ENCODE measurements around the gene SMPD3. TPM values are rescaled to one million over a fixed set of nuclear protein-coding genes. Genes with fewer than 3 reads are reported as not detected.

SMPD3 gene
- total and polyA plus RNA-seq, 2 experiments from 2014 or later = 0.57 to 0.83 TPM

- H3K9me3 Mint-ChIP-seq = peaks cover 4% of the 10 kb centered on the region; the same call in 2 of the 3 replicates
- DNase-seq (ENCODE audit: low spot score) (peak; percentile 28), ATAC-seq (peak; percentile 81)
- Histone ChIP-seq H3K79me2 (replicated peaks; ENCODE audit: insufficient read depth) (no peaks in the 10 kb centered on the region), H3F3A (replicated peaks; ENCODE audit: low read depth) (no peaks in the 10 kb centered on the region), H2AFZ (peak overlapping the region; percentile 95; the same call in 1 of the 2 replicates), H3K4me3 (no peak overlapping the region), H3K27ac (ENCODE audit: low read depth) (no peak overlapping the region), H3K4me1 (ENCODE audit: insufficient read depth) (peaks cover 11% of the 10 kb centered on the region), H3K9me2 (ENCODE audit: insufficient read depth) (no peaks in the 10 kb centered on the region), H4K20me1 (replicated peaks; ENCODE audit: insufficient read depth) (no peaks in the 10 kb centered on the region), H3K27me3 (ENCODE audit: insufficient read depth) (no peaks in the 10 kb centered on the region), H3K36me3 (ENCODE audit: insufficient read depth) (no peaks in the 10 kb centered on the region; the same call in 1 of the 2 replicates), H3K4me2 (no peak overlapping the region)
- TF ChIP-seq ZNF462 (CRISPR knock-in tag; IDR thresholded peaks at IDR 0.05) (no peak), EZH2phosphoT487 (IDR thresholded peaks at IDR 0.05; ENCODE audit: unreplicated experiment) (no peak), REST (IDR thresholded peaks at IDR 0.05; ENCODE audit: unreplicated experiment) (no peak), ZNF331 (CRISPR knock-in tag; IDR thresholded peaks at IDR 0.05; ENCODE audit: low read depth) (no peak), ETS1 (IDR thresholded peaks at IDR 0.05) (no peak), NANOG (IDR thresholded peaks at IDR 0.05; ENCODE audit: borderline replicate concordance) (no peak), EZH2 (IDR thresholded peaks at IDR 0.05; ENCODE audit: low read depth, unreplicated experiment) (no peak), CTCF (conservative IDR thresholded peaks at IDR 0.05; ENCODE audit: low read depth in 2 of 2) (no peak), ZNF114 (CRISPR knock-in tag; IDR thresholded peaks at IDR 0.05) (no peak), CREB1 (CRISPR knock-in tag; IDR thresholded peaks at IDR 0.05; ENCODE audit: low read depth) (no peak)
- H3K27me3 Mint-ChIP-seq (ENCODE audit: insufficient read depth, low read depth, poor library complexity) = peaks cover 3% of the 10 kb centered on the region
- peaks cover 4% of the 10 kb centered on the region; the same call in 1 of the 3 replicates for H3K36me3 Mint-ChIP-seq (ENCODE audit: low read depth)
- no peak overlapping the region for H3K27ac Mint-ChIP-seq
- H3K4me1 Mint-ChIP-seq = peaks cover 27% of the 10 kb centered on the region
- no peak overlapping the region for H3K4me3 Mint-ChIP-seq
Measured at GRCh38 chr16:68490829-68491575, 42.7 kb upstream of the SMPD3 start.
